ENCODE data around the gene MYH6.

DNA sequence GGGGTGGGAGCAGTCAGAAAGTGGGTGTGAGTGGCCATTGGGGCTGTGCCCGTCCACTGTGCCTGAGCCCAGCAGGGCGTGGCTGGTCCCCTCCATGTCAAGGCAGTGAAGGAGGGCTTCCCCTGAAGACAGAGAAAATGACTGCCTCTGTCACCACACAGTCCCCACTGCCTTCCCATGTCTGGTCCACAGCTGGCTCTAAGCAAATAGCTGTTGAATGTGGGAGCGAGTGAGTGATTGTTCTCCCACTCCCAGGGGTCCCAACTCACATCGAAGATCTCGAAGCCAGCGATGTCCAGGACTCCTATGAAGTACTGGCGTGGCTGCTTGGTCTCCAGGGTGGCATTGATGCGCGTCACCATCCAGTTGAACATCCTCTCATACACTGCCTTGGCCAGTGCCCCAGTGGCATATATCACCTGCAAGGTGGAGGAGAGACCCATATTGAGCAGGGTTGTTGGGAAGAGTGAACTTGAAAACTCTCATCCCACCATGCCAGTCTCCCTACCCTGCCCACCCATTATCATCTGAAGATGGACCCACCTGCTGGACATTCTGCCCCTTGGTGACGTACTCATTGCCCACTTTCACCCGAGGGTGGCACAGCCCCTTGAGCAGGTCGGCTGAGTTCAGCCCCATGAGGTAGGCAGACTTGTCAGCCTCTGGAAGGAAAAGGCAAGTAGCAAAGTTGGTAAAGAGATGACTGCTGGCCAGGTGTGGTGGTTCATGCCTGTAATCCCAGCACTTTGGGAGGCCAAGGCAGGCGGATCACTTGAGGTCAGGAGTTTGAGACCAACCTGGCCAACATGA is 20.8 kb upstream of the MYH6 start:
- TF ChIP-seq POLR2AphosphoS5 (IDR thresholded peaks at IDR 0.05; ENCODE audit: borderline replicate concordance, low read depth, low read length), result no peak
- TF ChIP-seq EZH2 (IDR thresholded peaks at IDR 0.05), result no peak
